LNCaP clone FGC (cell line): ENCODE data around the gene ZFHX3.

Source experiments
- DNase-seq: peaks from one replicate; pipeline ENCODE4 v3.0.0-alpha.2; 2011; ENCODE audit warnings: low read depth
- H3K4me3 ChIP-seq: 2 replicates; pipeline ENCODE4 v1.5.1; 2011; ENCODE audit warnings: mild to moderate bottlenecking, low read depth, low read length, control low read depth
- CTCF ChIP-seq: IDR thresholded peaks from 2 replicates; pipeline ENCODE4 v1.5.1; 2012; ENCODE audit warnings: mild to moderate bottlenecking; ENCODE audit not compliant: control insufficient read depth, insufficient read depth; ENCODE audit errors: extremely low read depth

ZFHX3 gene

GRCh38 chr16:72896485-72897118, 151.3 kb downstream of the ZFHX3 start:
- TF ChIP-seq CTCF = no peak
- no peak for DNase-seq
- no peak overlapping the region for H3K4me3 ChIP-seq

- TF ChIP-seq CTCF = no peak
- H3K4me3 ChIP-seq = no peak overlapping the region
- no peak for DNase-seq
Measured at GRCh38 chr16:72895951-72896350, 152.0 kb downstream of the ZFHX3 start.

- DNase-seq = no peak
- no peak for TF ChIP-seq CTCF
- H3K4me3 ChIP-seq = no peak overlapping the region
Measured at GRCh38 chr16:72894293-72895151, 153.4 kb downstream of the ZFHX3 start.

GRCh38 chr16:72891291-72892227, 156.4 kb downstream of the ZFHX3 start:
- H3K4me3 ChIP-seq = no peak overlapping the region
- no peak for DNase-seq
- no peak for TF ChIP-seq CTCF

- TF ChIP-seq CTCF = no peak
- no peak overlapping the region for H3K4me3 ChIP-seq
- DNase-seq = no peak
Measured at GRCh38 chr16:72890587-72890986, 157.3 kb downstream of the ZFHX3 start.

GRCh38 chr16:72889616-72890582, 158.0 kb downstream of the ZFHX3 start:
- TF ChIP-seq CTCF = no peak
- DNase-seq = no peak
- H3K4me3 ChIP-seq = no peak overlapping the region
